ENCODE data around the gene CLEC20A.

GRCh38 chr1:178470411-178470960 lies 26.3 kb downstream of the CLEC20A start:
- TF ChIP-seq CTCF (IDR thresholded peaks at IDR 0.05; ENCODE audit: poor library complexity): no peak
- TF ChIP-seq EZH2 (IDR thresholded peaks at IDR 0.05; ENCODE audit: borderline replicate concordance): no peak

Data from hepatocyte (in vitro differentiated cells).